ENCODE measurements around the gene GLT6D1. TPM values are rescaled to one million over a fixed set of nuclear protein-coding genes. Genes with fewer than 3 reads are reported as not detected.

Gene GLT6D1
- total RNA-seq, 1 experiment from 2014 or later, result not detected

- no peak for DNase-seq
- intact Hi-C loops (cut with micrococcal nuclease; ENCODE audit: unreplicated experiment), result no loop called here
- H4K20me1 ChIP-seq (ENCODE audit: insufficient read depth), result no peaks in the 10 kb centered on the region
- TF ChIP-seq EZH2 (IDR thresholded peaks at IDR 0.05; ENCODE audit: low read depth) (no peak), CTCF (conservative IDR thresholded peaks at IDR 0.05) (no peak)
- no peaks in the 10 kb centered on the region for H3F3A ChIP-seq (ENCODE audit: insufficient read depth, low read depth)
- POLR2A ChIA-PET (ENCODE audit: unreplicated experiment), result no interaction called here
- H3K36me3 ChIP-seq (ENCODE audit: low read depth), result no peaks in the 10 kb centered on the region
- no TSS peak for BruUV-seq (replicated peaks)
- peaks cover 68% of the 10 kb centered on the region for H3K27me3 ChIP-seq (ENCODE audit: insufficient read depth, low read depth)
- H3K4me1 ChIP-seq (replicated peaks; ENCODE audit: insufficient read depth), result no peaks in the 10 kb centered on the region
- no peaks in the 10 kb centered on the region for H3K9me3 ChIP-seq (ENCODE audit: insufficient read depth, low read depth)
- H2AFZ ChIP-seq, result no peak overlapping the region
- CTCF ChIA-PET, result no interaction called here
- H3K4me3 ChIP-seq, result no peak overlapping the region
- no peak overlapping the region for H3K4me2 ChIP-seq
- no peaks in the 10 kb centered on the region for H3K79me2 ChIP-seq (ENCODE audit: low read depth)
- H3K9me2 ChIP-seq (ENCODE audit: insufficient read depth), result no peaks in the 10 kb centered on the region; the same call in 1 of the 2 replicates
- H3K27ac ChIP-seq, result no peak overlapping the region
Observed at GRCh38 chr9:135574331-135574730, 65.0 kb downstream of the GLT6D1 start.

Other genes starting within 250 kb of the GLT6D1 start
- gene PPP1R26, start 159.8 kb downstream of the GLT6D1 start, total RNA-seq (2021), result 41.2 and 46.9 TPM in 2 replicates
- 84.4 and 93.4 TPM in 2 replicates for gene MRPS2, start 138.9 kb downstream of the GLT6D1 start, total RNA-seq (2021)
- not detected in 2 replicates for gene LCN1, start 118.1 kb downstream of the GLT6D1 start, total RNA-seq (2021)
- gene OBP2A, start 93.4 kb downstream of the GLT6D1 start, total RNA-seq (2021), result not detected in 2 replicates
- not detected in 2 replicates for gene PAEP, start 77.8 kb downstream of the GLT6D1 start, total RNA-seq (2021)
- gene LCN9, start 23.8 kb upstream of the GLT6D1 start, total RNA-seq (2021), result not detected in 2 replicates
- gene SOHLH1, start 59.9 kb upstream of the GLT6D1 start, total RNA-seq (2021), result not detected in 2 replicates
- gene KCNT1, start 62.6 kb upstream of the GLT6D1 start, total RNA-seq (2021), result not detected in 2 replicates

All from PC-9 (cell line).